Measurements from ENCODE around the gene SCN5A. TPM values are rescaled to one million over a fixed set of nuclear protein-coding genes. Genes with fewer than 3 reads are reported as not detected.

The SCN5A gene
- total RNA-seq, 1 experiment from 2014 or later: 11.5 TPM

- Histone ChIP-seq H3K27ac (ENCODE audit: low read depth, low read length) (no peak overlapping the region), H3K36me3 (ENCODE audit: control insufficient read depth in 1 of 2, insufficient read depth in 2 of 2, low read length in 2 of 2) (no peaks in the 10 kb centered on the region), H3K4me1 (ENCODE audit: control insufficient read depth in 1 of 2, insufficient read depth in 2 of 2, low read length in 2 of 2) (no peaks in the 10 kb centered on the region), H3K9me3 (ENCODE audit: control insufficient read depth in 1 of 2, insufficient read depth in 1 of 2, low read depth in 1 of 2, low read length in 2 of 2) (no peaks in the 10 kb centered on the region), H2AFZ (ENCODE audit: low read depth, low read length, poor library complexity, severe bottlenecking) (no peak overlapping the region), H3K9ac (ENCODE audit: low read length) (no peak overlapping the region), H3K4me3 (replicated peaks in 1 of 2; ENCODE audit: low read depth in 1 of 2, low read length in 2 of 2) (no peak overlapping the region), H3K4me2 (ENCODE audit: low read length) (no peak overlapping the region), H3K27me3 (ENCODE audit: insufficient read depth, low read length) (no peaks in the 10 kb centered on the region), H4K20me1 (ENCODE audit: insufficient read depth) (no peaks in the 10 kb centered on the region), H3K79me2 (ENCODE audit: insufficient read depth, low read length) (no peaks in the 10 kb centered on the region), H3K9me2 (ENCODE audit: insufficient read depth) (no peaks in the 10 kb centered on the region)
- ChIA-PET RAD21 (ENCODE audit: low non-redundant PET in 1 of 2, low total read pairs in 2 of 2, uncharacterized antibody in 2 of 2, unreplicated experiment in 2 of 2) (no interaction called here), CTCF (no interaction called here), POLR2A (no interaction called here)
- intact Hi-C loops (cut with micrococcal nuclease): no loop called here
- ATAC-seq (no peak), DNase-seq (ENCODE audit: low read depth, low spot score) (no peak)
- no TSS peak for BruUV-seq (replicated peaks)
- no peak for TF ChIP-seq SIN3A (IDR thresholded peaks at IDR 0.05; ENCODE audit: low read depth)
- TF ChIP-seq JUND (IDR thresholded peaks at IDR 0.05): no peak
- no peak for TF ChIP-seq ZFX (IDR thresholded peaks at IDR 0.05)
Observed at GRCh38 chr3:38548154-38548931, 101.1 kb downstream of the SCN5A start.

- no peak for TF ChIP-seq SP1 (IDR thresholded peaks at IDR 0.05; ENCODE audit: low read depth)
- TF ChIP-seq ELF1 (IDR thresholded peaks at IDR 0.05; ENCODE audit: borderline replicate concordance, low read depth): no peak
- no peak for TF ChIP-seq POLR2A (IDR thresholded peaks at IDR 0.05; ENCODE audit: borderline replicate concordance, extremely low read depth, insufficient read depth, insufficient read length)
- TF ChIP-seq RAD21 (IDR thresholded peaks at IDR 0.05; ENCODE audit: low read depth): no peak
- no peak for TF ChIP-seq JUND (IDR thresholded peaks at IDR 0.05)
- no peak for TF ChIP-seq ZBTB33 (IDR thresholded peaks at IDR 0.05; ENCODE audit: extremely low read depth, insufficient replicate concordance, low read length)
- TF ChIP-seq FOSL1 (IDR thresholded peaks at IDR 0.05; ENCODE audit: low read depth): no peak
- TF ChIP-seq MAX (IDR thresholded peaks at IDR 0.05): no peak
- TF ChIP-seq SIN3A (IDR thresholded peaks at IDR 0.05; ENCODE audit: low read depth): no peak
- no peak for TF ChIP-seq EGR1 (IDR thresholded peaks at IDR 0.05; ENCODE audit: low read depth)
- no peak for TF ChIP-seq YY1 (IDR thresholded peaks at IDR 0.05; ENCODE audit: extremely low read depth, insufficient replicate concordance, low read depth, low read length)
- no peak for TF ChIP-seq ATF3 (IDR thresholded peaks at IDR 0.05)
- TF ChIP-seq ZNF274 (IDR thresholded peaks at IDR 0.05; ENCODE audit: low read depth, low read length): no peak
- no peak for TF ChIP-seq EZH2phosphoT487 (IDR thresholded peaks at IDR 0.05; ENCODE audit: borderline replicate concordance)
- TF ChIP-seq CTCF (IDR thresholded peaks at IDR 0.05 in 2 of 3, conservative IDR thresholded peaks at IDR 0.05 in 1 of 3; ENCODE audit: borderline replicate concordance in 1 of 3, insufficient read depth in 1 of 3, low read depth in 2 of 3, low read length in 2 of 3): no peak
- TF ChIP-seq CEBPB (IDR thresholded peaks at IDR 0.05; ENCODE audit: low read depth): no peak
- TF ChIP-seq ZFX (IDR thresholded peaks at IDR 0.05): no peak
- Histone ChIP-seq H3K27ac (ENCODE audit: low read depth, low read length) (no peak overlapping the region), H3K4me1 (ENCODE audit: control insufficient read depth in 1 of 2, insufficient read depth in 2 of 2, low read length in 2 of 2) (no peaks in the 10 kb centered on the region), H3K4me2 (ENCODE audit: low read length) (no peak overlapping the region), H3K9me3 (ENCODE audit: control insufficient read depth in 1 of 2, insufficient read depth in 1 of 2, low read depth in 1 of 2, low read length in 2 of 2) (no peaks in the 10 kb centered on the region), H3K4me3 (replicated peaks in 1 of 2; ENCODE audit: low read depth in 1 of 2, low read length in 2 of 2) (no peak overlapping the region), H4K20me1 (ENCODE audit: insufficient read depth) (no peaks in the 10 kb centered on the region), H3K9ac (ENCODE audit: low read length) (no peak overlapping the region), H3K27me3 (ENCODE audit: insufficient read depth, low read length) (no peaks in the 10 kb centered on the region), H2AFZ (ENCODE audit: low read depth, low read length, poor library complexity, severe bottlenecking) (no peak overlapping the region), H3K79me2 (ENCODE audit: insufficient read depth, low read length) (no peaks in the 10 kb centered on the region), H3K36me3 (ENCODE audit: control insufficient read depth in 1 of 2, insufficient read depth in 2 of 2, low read length in 2 of 2) (no peaks in the 10 kb centered on the region), H3K9me2 (ENCODE audit: insufficient read depth) (no peaks in the 10 kb centered on the region)
- BruUV-seq (replicated peaks): no TSS peak
- ChIA-PET POLR2A (no interaction called here), CTCF (no interaction called here), RAD21 (ENCODE audit: low non-redundant PET in 1 of 2, low total read pairs in 2 of 2, uncharacterized antibody in 2 of 2, unreplicated experiment in 2 of 2) (no interaction called here)
- ATAC-seq (no peak), DNase-seq (ENCODE audit: low read depth, low spot score) (no peak)
- intact Hi-C loops (cut with micrococcal nuclease): no loop called here
Observed at GRCh38 chr3:38545983-38546382, 103.5 kb downstream of the SCN5A start.
